Esophagus squamous epithelium (tissue), 5 donors: ENCODE results near the gene LPAR2. TPM values are rescaled to one million over a fixed set of nuclear protein-coding genes. Genes with fewer than 3 reads are reported as not detected.

ENCODE experiments used
- DNase-seq: peaks from one replicate; lab custom pipeline; 2025; lab: John Stamatoyannopoulos, UW
- H3K27ac ChIP-seq, 4 donors: fragments of 200-600 bp; sonication (generic); one replicate each; pipeline ENCODE4 v1.5.1; 2016 to 2019; ENCODE audit warnings: mild to moderate bottlenecking in 1 of 4
- H3K27me3 ChIP-seq, 4 donors: fragments of 200-600 bp; sonication (generic); 1 replicate in 3 of 4; 2 replicates in 1 of 4; pipeline versions ENCODE4 v1.5.1 to v1.6.0; 2017 to 2021; ENCODE audit warnings: antibody characterized with exemption in 1 of 4
- H3K36me3 ChIP-seq, 3 donors: fragments of 200-600 bp; sonication (generic); one replicate each; pipeline ENCODE4 v1.5.1; 2016 to 2019
- H3K4me1 ChIP-seq, 3 donors: fragments of 200-600 bp; sonication (generic); one replicate each; pipeline ENCODE4 v1.5.1; 2017 to 2019
- H3K4me3 ChIP-seq, 4 donors: fragments of 200-600 bp; sonication (generic); 1 replicate in 3 of 4; 2 replicates in 1 of 4; pipeline ENCODE4 v1.5.1; 2016 to 2019; ENCODE audit warnings: mild to moderate bottlenecking in 2 of 4, moderate library complexity in 1 of 4
- H3K9me3 ChIP-seq, 3 donors: fragments of 200-600 bp; sonication (generic); one replicate each; pipeline ENCODE4 v1.5.1; 2016 to 2019
- CTCF ChIP-seq, 6 experiments: fragments of 450-650 bp in 4 of 6; fragments of 200-600 bp in 2 of 6; sonication (generic) in 2 of 6; IDR thresholded peaks; one replicate each; pipeline ENCODE4 v1.5.1; 2016 to 2019; ENCODE audit warnings: antibody characterized with exemption in 6 of 6, mild to moderate bottlenecking in 4 of 6, moderate library complexity in 4 of 6
- POLR2A ChIP-seq, 4 donors: fragments of 450-650 bp; IDR thresholded peaks; one replicate each; pipeline ENCODE4 v1.6.1; 2017; ENCODE audit warnings: antibody characterized with exemption in 4 of 4, mild to moderate bottlenecking in 4 of 4, moderate library complexity in 3 of 4
- WGBS, 2 donors: methylation state at CpG; one replicate each; pipeline ENCODE4 v1.1.5; 2018; 5-methylcytosine and 5-hydroxymethylcytosine counted together
- intact Hi-C: fragments of 100-400 bp; cut with DNase I; formaldehyde crosslinking; loops from one replicate; pipeline ENCODE4 v1.15.0; 2022
- total RNA-seq, 4 donors: library from RNA; depleted of rRNA; stranded (reverse); fragments of >200 nt; gene quantifications; one replicate each; pipeline ENCODE4 v1.1.0, GENCODE V29; 2016
- donor health status: DM: yes; HTN: yes; CAD: no.

Gene LPAR2
- total RNA-seq, 4 donors from 2014 or later = 7.6 to 13.1 (median 9.5) TPM

- intact Hi-C loops = no loop called here
- Histone ChIP-seq H3K4me3 (no peak overlapping the region), H3K27ac (no peak overlapping the region), H3K36me3 (peaks cover 59 to 93% (median 73%) of the 10 kb centered on the region in 3 donors), H3K27me3 (no peaks in the 10 kb centered on the region), H3K9me3 (no peaks in the 10 kb centered on the region), H3K4me1 (peaks cover 1 to 32% (median 18%) of the 10 kb centered on the region in 3 donors)
- no peak for TF ChIP-seq POLR2A (IDR thresholded peaks at IDR 0.05)
- TF ChIP-seq CTCF (IDR thresholded peaks at IDR 0.05) = no peak
- 86 to 99% methylated on average over 11 to 14 of the region's 33 CpGs for WGBS, 2 donors
- DNase-seq = no peak
Observed at GRCh38 chr19:19656451-19657396, 28.7 kb upstream of the LPAR2 start.

GRCh38 chr19:19655641-19656343 lies 27.8 kb upstream of the LPAR2 start:
- DNase-seq = no peak
- no peak for TF ChIP-seq CTCF (IDR thresholded peaks at IDR 0.05)
- no peak for TF ChIP-seq POLR2A (IDR thresholded peaks at IDR 0.05)
- Histone ChIP-seq H3K36me3 (peaks cover 61 to 95% (median 82%) of the 10 kb centered on the region in 3 donors), H3K27me3 (no peaks in the 10 kb centered on the region), H3K4me3 (no peak overlapping the region), H3K4me1 (peaks cover 0 to 22% (median 9%) of the 10 kb centered on the region in 3 donors), H3K9me3 (no peaks in the 10 kb centered on the region), H3K27ac (no peak overlapping the region)
- intact Hi-C loops = no loop called here
- 95 to 97% methylated on average over 4 to 5 of the region's 27 CpGs for WGBS, 2 donors

GRCh38 chr19:19655051-19655594 lies 27.1 kb upstream of the LPAR2 start:
- no peak for DNase-seq
- H3K4me1 ChIP-seq = peaks cover 0 to 16% (median 7%) of the 10 kb centered on the region in 3 donors
- TF ChIP-seq CTCF (IDR thresholded peaks at IDR 0.05) (no peak), POLR2A (IDR thresholded peaks at IDR 0.05) (no peak)
- no peaks in the 10 kb centered on the region for H3K27me3 ChIP-seq
- no peak overlapping the region for H3K4me3 ChIP-seq
- no peaks in the 10 kb centered on the region for H3K9me3 ChIP-seq
- H3K36me3 ChIP-seq = peaks cover 61 to 100% (median 87%) of the 10 kb centered on the region in 3 donors
- intact Hi-C loops = no loop called here
- no peak overlapping the region for H3K27ac ChIP-seq
- 88 to 98% methylated on average over 10 to 11 of the region's 22 CpGs for WGBS, 2 donors

GRCh38 chr19:19654441-19654840 lies 26.4 kb upstream of the LPAR2 start:
- H3K27ac ChIP-seq = no peak overlapping the region
- no peaks in the 10 kb centered on the region for H3K27me3 ChIP-seq
- no peak for DNase-seq
- H3K36me3 ChIP-seq = peaks cover 61 to 100% (median 84%) of the 10 kb centered on the region in 3 donors
- H3K4me1 ChIP-seq = peaks cover 0 to 9% (median 3%) of the 10 kb centered on the region in 3 donors
- intact Hi-C loops = no loop called here
- TF ChIP-seq CTCF (IDR thresholded peaks at IDR 0.05) = no peak
- TF ChIP-seq POLR2A (IDR thresholded peaks at IDR 0.05) = no peak
- H3K9me3 ChIP-seq = no peaks in the 10 kb centered on the region
- WGBS, 2 donors = 87% methylated on average over 6 of the region's 15 CpGs; no CpG with 5 or more reads in 1 of the 2 donors
- no peak overlapping the region for H3K4me3 ChIP-seq
